Limb (tissue), 2 donors: ENCODE data around the gene RIPOR2.
"Not testable (repeated sequence)": the region's sequence is repeated elsewhere in the genome, so short reads cannot be mapped to it uniquely, and the experiment has no call there.

ENCODE experiments used
- DNase-seq, 2 donors: peaks; one replicate each; pipeline ENCODE4 v3.0.0-alpha.2; 2016; ENCODE audit errors: extremely low spot score in 2 of 2

Gene RIPOR2

DNA sequence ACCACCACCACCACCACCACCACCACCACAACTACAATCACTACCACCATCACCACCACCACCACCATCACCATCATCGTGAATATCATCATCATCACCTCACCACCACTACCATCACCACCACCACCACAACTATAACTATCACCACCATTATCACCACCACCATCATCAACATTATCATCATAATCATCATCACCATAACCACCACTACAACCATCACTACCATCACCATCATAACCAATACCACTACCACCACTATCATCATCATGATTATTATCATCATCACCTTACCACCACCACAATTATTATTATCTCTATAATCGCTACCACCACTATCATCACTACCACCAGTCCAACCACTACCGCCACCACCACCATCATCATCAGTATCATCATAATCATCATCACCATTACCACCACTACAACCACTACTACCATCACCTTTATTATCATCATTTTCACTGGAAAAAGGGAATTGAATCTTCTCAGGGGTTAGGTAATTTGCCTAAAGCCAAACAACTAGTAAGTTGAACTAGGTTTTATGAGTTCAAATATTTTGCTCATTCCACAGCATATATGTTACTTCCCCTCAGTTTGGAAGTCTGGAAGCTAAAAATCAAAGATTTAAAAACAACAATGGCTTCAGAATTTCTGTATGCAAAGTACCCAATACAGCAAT lies 8.3 kb downstream of the RIPOR2 start:
- DNase-seq = no peak

DNA sequence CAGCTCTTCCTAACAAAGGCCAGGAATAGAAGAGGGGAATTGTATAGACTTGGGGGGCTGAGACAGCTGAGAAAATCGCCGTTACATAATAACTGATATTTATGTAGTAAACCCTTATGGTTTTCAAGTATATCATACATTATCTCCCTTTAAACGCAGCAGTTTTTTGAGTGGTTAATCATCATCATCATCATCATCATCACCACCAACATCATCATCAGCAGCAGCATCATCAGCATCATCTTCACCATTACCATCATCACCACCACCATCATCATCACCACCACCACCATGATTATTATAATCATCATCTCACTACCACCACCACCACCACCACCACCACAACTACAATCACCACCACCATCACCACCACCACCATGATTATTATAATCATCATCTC lies 9.1 kb downstream of the RIPOR2 start:
- DNase-seq = not testable (repeated sequence)

GRCh38 chr6:24926192-24926591 lies 9.6 kb downstream of the RIPOR2 start:
- DNase-seq = no peak

GRCh38 chr6:24925661-24926060 lies 10.1 kb downstream of the RIPOR2 start:
- no peak for DNase-seq

GRCh38 chr6:24924580-24925356 lies 11.0 kb downstream of the RIPOR2 start:
- no peak for DNase-seq

DNA sequence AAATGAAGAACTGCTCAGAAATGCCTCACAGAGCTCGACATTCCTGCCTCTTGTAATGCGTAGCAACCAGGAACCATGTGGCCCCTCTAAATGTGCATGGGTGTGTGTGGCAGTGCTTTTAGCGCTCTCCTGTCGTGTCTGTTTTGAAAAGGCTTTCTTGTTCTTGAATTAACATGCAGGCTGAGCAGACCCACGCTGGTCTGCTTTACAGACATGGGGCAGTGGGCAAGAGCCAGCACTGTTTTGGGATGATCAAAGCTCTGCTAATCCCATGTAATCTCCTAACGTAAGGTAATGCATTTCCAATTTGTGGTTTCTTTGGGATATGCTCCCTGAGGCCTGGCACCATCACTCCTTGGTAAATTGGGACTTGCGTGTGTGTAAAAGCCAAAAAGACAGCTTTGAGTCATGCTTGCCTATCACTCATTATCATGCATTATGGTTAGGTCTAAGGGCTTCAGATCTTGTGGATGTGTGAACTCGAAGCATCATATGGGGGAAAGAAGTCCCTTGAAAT lies 11.8 kb downstream of the RIPOR2 start:
- no peak for DNase-seq

GRCh38 chr6:24922814-24923213 lies 12.9 kb downstream of the RIPOR2 start:
- DNase-seq = no peak

GRCh38 chr6:24922170-24922569 lies 13.6 kb downstream of the RIPOR2 start:
- no peak for DNase-seq

- no peak for DNase-seq
Measured at GRCh38 chr6:24920136-24920535, 15.6 kb downstream of the RIPOR2 start.

- peak; percentile 83 to 86 for DNase-seq
Measured at GRCh38 chr6:24919056-24919892, 16.5 kb downstream of the RIPOR2 start.

DNA sequence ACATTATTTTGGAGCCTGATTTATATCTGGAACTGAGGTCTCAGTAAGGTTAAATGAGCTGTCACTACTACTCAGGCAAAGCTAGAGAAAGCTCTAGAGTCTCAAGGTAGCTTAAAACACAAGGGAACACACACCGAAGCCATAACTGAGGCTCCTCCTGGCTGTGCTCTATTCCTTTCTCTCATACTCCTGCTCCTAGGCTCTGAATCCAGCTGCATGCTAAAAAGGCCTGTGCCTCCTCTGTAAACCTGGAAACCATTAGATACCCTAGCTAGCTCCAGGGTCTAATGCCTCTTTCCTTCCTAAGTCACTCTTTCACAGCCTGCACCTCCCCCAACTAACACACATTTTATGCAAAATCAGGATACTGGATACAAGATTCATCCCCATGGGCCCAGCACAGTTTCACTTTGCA lies 17.1 kb downstream of the RIPOR2 start:
- DNase-seq = no peak

DNA sequence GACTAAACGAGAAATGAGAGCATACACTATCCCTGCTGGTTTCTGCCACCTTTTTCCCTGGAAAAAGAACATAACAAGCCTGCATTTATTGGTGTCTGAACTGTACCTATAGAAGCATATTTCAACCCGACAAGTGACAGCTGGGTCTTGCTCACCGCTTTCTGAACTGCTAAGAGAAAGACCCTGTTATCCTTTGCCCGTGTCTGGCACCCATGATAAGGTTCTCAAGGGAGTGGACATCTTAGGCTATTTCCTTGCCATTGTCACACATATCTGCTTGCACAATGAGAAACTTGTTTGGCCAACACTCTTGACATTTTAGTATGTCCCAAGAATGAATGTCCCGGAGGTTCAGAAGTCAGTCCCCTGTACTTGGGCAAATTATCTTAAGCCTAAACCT lies 19.3 kb downstream of the RIPOR2 start:
- DNase-seq = no peak

- DNase-seq = no peak
Measured at GRCh38 chr6:24915641-24916040, 20.1 kb downstream of the RIPOR2 start.

GRCh38 chr6:24914082-24914481 lies 21.7 kb downstream of the RIPOR2 start:
- not testable (repeated sequence) for DNase-seq

- DNase-seq = no peak
Measured at GRCh38 chr6:24911796-24912382, 23.9 kb downstream of the RIPOR2 start.

DNA sequence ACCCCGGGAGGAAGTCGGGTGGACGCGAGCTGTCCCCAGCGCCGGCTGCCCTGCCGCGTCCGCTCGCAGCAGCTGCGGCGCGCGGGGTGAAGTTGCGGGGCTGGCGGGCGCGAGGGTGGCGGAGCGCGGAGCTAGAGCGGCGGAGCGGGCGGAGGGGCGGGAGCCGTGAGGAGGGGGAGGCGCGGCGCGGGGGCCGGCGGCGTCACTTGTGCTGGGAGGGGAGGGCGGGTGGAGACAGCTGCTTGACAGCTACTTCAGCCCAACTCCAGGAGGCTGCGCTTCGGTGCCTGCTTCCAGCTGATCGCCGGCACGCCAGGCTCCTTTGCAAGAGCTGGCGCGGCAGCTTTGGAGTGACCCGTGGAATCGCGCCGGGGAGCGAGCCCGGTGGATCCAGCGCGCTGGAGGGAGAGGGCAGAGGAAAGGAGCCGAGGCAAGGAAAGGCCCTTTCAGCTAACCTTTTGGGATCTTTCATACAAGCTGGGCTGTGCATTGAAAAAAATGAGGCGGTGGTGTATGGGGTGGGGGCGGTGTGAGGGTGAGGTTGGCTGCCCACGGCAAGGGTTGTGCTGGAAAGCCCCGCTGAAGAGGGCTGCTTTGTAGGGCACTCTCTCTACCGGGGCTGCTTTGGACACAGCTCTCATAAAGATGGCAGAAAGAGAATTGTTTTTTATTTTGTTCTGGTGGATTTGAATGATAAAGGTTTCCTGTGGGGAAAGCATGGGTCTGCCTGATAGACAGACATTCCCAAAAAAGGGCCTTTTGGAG lies 24.6 kb downstream of the RIPOR2 start:
- peak; percentile 47 to 87 for DNase-seq

DNA sequence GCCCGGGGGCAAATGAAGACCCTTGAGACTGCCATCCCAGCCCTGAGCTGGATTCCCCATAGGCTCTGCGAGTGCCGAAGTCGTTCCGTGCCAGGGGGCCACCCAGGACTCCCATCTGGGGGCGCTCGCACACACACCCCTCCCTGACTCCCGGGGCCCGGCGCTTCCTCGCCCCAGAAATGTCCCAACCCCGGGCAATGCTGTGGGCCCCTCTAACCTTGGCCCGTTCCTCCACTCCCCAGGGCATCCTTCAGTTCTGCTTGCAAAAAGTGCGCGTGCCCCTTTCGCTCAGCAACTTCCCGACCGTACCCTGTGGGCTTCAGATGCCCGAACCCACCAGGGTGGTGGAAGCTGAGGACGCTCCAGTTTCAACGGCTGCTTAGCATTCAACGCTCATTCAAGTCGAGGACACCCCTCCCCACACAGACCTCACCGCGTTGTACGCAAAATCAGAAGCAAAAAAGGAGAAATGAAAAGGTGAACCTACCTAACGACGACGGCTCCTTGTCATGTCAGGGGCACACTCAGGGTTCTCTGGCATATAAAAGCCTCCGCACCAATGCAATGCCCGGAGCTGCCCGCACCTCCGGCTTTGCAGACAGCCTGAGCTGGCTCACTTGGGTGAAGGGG lies 25.3 kb downstream of the RIPOR2 start:
- no peak for DNase-seq

- DNase-seq = no peak
Measured at GRCh38 chr6:24909241-24910216, 26.2 kb downstream of the RIPOR2 start.

GRCh38 chr6:24908650-24909035 lies 27.1 kb downstream of the RIPOR2 start:
- DNase-seq = no peak
